HTERT RPE-1 (cell line): ENCODE measurements around the gene RPS27.

Source experiments
- in situ Hi-C: fragments of 300-500 bp; cut with MboI; formaldehyde crosslinking; loops from 4 replicates; pipeline ENCODE4 v1.14.3; 2020; ENCODE audit warnings: low sequenced_read_pairs

Gene RPS27

DNA sequence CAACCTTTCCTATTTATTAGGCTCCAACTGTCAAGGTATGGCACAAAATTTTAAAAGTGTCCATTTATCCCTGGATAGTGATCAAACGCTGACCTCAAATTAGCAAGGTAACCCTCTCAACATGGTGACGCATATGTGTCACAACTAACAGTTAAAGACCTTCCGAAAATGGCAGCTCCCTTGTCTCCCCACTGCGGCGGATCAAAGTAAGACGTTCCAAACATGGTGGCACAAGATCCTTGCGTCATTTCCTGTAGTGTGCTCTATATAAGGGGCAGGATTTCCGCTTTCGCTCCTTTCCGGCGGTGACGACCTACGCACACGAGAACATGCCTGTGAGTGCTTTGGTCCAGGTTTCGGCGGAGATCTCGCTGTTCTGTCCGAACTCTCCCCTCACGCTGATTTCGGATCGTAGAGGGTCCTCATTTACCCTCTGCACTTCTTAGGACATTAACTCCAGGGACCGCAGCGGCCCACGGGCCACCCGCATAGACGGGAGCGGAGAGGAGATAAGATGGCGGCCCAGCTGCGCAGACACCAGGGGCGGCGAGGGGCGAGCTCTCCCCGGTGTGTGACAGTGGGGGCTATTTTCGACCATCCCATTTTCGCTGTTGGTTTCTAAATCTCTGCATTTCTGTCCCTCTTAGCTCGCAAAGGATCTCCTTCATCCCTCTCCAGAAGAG is at the start of gene RPS27:
Gene RPS27, plus strand, starts transcription at position 295 of the 683 bp plus-strand sequence. Its CDS starts 35 bp downstream, at position 330.
- in situ Hi-C loops, result no loop called here

DNA sequence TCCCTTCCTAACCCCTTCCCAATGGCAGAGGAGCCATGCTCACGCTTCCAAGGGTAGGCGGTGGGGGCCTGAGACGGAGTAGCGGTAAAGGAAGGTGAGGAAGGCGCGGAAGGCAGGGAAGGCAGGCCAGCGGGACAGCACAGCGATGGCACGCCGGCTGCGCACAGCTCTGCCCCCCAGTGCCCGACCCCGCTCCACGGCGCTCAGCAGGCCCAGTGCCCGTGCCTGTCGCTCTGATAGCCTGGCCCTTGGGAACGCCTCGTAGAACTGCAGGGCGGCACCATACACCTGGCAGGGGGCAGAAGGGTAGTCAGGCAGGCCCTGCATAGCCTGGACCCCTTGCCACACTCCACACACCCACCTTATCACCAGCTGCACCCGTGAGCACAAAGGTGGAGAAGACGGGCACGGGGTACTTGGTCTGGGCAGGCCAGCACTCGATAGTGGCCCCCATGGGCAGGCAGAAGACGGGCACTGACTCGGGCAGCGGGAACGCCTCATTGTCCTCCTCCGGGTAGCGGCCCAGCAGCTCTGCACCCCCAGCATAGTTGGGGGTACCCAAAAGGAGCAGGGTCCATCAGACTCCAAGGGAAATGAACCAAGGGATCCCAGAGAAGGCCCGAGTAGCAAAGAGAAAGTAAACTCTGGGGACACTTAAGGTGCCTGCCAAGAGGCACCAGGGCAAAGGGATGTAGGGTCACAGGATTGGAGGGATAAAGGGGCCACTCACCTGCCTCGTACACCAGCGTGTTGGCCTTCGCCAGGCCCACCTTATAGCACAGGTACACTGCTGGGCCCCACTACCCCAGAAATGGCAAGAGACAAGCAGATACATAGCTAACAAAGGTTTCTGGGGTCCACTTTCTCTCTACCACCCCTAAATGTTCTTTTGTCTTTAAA is 48.5 kb upstream of the RPS27 start:
- in situ Hi-C loops, result no loop called here

DNA sequence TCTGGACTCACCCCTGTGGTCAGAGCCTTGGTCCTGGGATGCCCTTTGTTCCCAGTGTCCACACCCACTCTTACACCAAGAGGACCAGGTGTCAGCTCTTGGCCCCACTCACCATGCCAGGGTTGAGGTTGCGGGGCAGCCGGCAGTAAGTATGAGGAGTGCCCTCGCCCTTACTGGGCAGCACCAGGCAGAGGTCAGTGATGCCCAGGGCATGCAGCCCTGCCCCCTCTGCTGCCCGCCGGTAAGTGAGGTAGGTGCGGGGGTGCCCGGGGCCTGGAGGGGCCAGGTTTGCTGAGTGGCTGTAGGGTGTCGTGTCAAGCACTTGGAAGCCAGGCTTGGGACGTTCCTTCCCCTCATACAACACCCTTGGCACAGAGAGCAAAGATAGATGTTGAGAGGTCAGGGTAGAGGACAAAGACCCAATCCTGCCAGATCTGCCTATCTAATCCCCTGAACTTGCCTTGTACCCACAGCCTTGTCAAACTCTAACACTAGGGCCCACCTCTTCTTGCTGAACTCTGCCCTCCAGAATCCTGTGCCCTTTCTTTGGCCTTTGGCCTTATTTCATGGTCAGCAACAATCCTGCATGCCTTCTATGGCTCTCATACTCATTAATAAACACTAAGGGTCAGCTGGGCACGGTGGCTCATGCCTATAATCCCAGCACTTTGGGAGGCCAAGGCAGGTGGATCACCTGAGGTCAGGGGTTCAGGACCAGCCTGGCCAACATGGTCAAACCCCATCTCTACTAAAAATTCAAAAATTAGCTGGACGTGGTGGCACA is 47.6 kb upstream of the RPS27 start:
- in situ Hi-C loops, result no loop called here

DNA sequence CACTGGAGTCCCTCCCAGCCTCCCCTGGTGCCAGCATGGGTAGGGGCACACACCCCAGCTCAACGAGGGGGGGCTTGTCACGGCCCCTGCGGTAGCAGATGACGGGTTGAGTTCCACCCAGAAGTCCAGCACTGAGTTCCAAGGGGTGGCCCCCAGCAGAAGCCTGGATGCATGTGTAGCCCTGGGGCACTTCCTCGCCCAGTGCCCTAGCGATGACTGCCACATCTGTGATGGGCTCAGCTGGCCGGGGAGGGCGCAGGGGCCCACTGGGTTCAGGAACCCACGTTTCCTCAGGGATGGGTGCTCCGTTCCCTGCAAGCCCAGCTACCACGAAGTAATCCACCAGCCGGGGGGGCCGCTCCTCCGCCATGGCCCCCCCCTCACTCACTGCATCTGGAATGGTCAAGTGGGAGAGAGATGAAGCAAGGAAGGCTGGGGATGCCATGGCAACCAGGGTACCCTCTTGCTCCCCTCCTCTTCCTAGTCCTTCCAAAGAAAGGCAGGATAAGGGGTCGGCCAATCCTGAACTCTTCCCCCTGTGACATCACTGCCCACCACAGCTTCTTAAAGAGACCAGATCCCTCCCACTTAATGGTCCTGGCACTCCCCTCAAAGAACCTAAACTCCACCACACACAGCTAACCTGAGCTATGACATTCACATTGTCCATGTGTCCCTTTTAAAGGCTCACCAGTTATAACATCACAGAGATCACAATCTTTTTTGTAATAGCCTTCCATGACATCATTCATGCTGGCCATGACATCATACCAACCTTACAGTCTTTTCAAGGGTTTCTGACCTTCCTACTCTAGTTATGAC is 46.3 kb upstream of the RPS27 start:
- in situ Hi-C loops, result no loop called here

DNA sequence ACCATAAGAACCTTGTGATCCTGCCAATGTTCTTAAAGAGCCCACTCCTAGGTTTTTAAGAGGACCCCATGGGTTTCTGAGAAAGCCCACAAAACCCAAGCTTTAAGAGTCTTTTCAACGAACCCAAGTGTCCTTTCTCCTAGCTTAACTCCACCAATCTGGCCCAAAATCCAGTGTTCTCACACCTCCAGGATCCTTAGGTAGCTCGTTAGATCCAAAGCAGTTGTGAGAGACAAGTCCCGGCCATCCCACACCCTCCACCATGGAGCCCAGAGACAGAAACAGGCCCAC is 45.8 kb upstream of the RPS27 start:
- in situ Hi-C loops, result no loop called here

DNA sequence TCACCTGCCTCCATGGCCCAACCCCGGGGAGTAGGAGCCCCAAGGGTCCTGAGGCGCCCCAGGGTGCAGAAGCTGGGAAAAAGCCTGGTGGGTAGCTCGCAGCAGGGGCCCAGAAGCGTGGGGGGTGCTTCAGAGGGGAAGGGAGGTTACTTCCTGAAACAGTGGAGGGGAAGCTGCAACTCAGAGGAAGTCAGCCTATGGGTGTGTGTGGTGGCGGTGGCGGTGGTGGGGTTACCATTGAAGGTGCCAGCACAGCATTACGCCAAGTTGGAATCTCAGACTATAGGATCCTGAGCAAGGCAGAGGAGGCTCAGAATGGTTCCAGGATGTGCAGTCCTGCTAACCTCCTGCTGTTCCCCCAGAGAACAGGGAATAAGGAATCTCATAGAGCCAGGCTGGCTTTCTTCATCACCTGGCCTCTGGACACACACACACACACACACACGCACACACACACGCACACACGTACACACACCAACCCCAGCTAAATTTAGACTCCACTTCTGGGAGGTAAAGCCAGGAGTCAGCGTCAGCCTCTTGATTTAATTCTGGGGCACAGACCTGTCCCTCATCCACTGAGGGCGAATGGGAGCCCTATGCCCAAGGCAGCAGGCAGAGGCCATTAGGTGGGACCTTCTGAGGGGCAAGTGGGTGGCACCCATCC is 45.3 kb upstream of the RPS27 start:
- in situ Hi-C loops, result no loop called here

DNA sequence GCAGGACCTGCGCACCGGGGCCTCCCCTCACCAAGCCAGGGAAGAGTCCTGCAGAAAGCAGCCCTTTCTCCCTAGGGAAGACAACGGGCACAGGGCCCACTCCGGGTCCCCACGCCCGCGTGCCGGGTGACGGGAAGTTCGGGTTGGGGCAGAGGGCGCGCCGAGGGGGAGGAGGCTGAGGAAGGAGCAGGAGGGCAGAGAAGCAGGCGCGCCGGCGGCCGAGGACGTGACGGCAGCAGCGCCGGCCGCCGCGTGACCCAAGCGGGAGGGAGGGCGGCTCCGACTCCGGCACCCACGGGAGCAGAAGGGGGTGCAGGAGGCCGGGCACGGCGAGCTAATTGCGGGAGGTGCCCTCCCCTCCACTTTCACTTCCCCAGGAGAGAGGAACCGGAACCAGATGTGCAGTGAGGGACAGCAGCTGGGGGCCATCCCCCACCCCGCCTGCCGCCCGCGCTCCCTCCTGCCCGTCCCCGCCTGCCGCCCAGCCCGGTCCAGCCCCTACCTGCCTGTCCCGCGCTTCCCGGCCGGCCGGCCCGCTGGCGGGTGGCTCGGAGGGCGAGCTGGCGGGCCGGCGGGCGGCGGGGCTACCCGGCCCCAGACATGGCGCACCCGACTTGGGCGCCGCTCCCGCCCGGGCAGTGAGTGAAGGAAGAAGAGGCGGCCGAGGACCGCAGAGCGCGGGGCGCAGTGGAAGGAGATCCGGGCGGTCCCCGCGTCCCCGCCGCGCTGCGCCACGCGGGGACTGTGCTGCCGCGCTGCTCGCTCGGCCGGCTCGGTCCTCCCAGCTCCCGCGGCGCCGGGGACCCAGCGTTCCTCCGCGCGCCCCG is 44.6 kb upstream of the RPS27 start:
- in situ Hi-C loops, result no loop called here

DNA sequence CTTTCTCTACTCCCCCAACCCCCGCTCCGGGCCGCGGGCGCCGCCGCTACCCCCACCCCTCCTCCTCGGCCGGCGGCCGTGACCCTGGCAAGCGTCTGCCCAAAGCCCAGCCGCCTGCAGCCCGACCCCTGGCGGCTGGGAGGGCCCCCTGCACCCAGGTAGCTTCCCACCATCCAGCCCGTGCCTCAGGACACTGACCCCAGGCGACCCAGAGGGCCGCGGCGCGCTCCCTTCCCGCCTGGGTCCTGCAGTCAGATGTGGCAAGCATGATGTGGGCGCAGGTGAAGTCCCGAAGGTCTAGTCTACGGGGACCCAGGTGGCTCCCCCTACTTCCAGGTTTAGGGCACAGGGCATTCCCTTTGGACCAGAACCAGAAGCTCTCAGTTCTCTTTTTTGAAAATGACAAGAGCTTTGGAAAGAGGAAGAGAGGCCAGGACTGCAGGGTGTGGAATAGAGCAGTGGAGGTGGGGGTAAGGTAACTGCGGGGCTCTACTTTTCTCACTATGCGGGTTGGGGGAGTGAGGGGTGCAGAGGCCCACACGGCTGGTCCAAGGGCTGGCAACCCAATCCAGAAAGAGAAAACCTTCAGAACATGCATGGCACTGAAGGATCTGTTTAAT is 43.8 kb upstream of the RPS27 start, which contains the start of gene DENND4B:
Gene DENND4B, minus strand, starts transcription at position 97 of the 620 bp plus-strand sequence. CDS start 2,344 bp downstream, outside the sequence.
- in situ Hi-C loops, result no loop called here

DNA sequence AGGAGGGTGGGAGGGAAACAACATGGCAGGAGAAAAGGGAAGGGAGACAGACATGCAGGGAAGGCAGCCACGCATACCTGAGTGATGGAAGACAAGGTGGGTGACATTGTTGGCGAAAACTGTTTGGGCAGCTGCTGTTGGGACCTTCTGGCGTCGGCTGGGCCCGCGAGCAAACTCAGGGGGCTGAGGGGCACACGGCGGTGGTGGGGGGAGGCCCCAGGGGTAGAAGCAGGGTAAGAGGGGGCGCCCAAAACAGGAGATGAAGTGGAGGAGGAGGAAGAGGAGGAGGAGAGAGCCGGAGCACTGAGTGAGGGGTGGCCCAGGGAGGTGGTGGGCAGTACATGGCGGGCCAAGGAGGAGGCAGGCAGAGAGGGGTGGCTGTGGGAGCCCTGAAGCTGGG is 39.4 kb upstream of the RPS27 start:
- in situ Hi-C loops, result no loop called here

DNA sequence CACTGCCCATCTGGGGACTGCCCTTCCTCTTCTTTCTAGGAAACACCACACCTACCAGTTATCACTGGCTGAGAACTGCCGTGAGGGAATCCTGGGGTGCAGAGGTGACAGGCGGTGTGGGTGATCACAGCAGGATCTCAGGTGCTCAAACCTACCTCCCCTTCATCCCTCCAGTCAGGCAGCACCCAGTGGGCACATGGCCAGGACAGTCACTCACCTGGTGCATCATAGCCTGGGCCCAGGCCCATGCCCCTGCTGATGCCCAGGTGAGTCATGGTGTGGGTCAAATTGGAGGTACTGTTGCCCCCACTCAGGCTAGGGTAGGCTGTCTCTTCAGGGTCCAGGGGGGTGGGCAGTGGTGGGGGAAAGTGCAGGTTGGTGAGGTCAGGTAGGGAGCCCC is 38.8 kb upstream of the RPS27 start:
- in situ Hi-C loops, result no loop called here

DNA sequence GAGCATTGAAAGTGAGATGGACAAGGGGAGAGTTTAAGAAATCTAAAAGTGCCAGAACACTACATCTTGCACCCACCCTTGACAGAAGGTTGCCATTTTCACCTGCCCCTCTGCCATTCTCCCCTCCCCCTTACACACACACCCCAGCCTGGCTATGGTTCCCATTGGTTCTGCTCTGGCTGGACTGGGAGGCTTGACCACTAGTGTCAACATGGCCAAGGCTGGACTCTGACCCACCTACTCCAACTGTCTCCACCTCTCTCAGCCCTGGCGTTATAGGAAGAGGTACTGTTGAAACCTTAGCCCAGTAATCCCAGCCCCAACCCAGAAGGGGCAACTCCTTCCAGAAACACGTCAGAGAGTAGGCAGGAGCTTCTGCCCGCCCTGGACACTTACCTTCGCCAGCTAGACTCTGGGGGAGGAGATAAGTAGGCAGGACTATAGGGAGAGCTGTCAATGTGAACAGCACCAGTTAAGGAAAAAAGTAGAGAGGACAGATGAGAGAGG is 36.6 kb upstream of the RPS27 start:
- in situ Hi-C loops, result no loop called here

DNA sequence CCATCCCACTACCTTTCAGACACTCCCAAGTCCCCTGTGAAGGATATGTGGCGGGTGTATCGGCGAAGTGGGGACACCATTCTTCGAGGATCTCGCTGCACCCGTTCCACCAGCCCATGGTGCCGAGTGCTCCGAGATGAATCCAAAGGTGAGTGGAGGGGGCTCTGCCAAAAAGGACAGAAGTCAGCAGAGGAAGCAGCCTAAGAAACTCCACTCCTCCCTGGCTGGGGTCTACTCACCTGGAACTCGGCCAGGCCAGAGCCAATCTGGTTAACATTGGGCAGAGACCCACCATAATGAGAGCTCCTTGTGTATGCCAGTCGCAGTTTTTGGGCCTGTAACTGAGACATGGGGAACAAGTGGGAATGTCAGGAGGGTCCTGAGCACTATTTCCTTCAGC is 35.7 kb upstream of the RPS27 start:
- in situ Hi-C loops, result no loop called here

DNA sequence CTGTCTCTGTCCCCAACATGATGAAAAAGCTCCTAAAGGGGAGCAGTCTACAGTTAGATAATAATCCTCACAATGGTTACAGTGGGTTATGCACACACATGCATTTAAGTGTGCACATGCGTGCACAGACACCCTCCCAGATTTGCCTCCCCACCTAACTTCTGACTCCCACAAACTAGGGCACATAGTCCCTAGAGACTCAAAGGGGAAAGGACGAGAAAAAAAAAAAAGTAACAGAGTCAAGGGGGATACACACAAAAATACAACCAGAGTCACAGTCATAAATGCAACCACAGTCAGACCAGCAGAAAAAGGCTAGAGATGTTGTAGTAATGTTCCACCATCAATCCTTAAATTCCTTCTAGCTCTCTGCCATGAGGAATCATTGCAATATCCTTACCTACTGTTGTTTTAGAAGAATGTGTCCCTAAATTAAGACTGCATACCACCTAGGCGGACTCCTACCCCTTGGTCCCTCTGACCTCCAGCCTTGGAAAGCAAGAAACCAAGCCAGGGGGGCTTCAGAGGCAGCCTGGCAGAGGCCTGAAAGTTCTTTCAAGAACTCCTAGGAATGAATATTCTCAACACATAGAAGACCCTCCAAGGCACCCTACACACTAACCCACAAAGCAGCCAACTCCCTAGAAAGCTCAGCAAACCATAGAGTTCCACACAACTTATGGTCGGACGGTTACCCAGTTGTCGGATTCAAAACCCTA is 33.4 kb upstream of the RPS27 start:
- in situ Hi-C loops, result no loop called here

DNA sequence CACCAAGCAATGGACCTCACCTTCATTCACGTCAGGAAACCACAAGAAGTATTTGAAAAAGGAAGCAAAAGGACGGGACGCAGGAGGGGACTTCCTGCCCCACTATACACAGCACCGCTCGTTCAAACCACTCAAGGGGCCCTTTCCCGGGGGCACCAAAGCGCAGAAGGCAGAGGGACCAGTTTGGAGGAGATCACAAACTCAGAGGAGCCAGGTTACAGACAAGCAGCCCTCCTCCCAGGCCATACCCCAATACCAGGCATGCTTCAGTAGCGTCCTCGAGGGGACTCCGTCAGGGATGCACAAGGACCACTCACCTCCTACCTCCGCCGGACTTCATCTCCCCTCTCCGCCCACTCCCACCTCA is 32.8 kb upstream of the RPS27 start:
- in situ Hi-C loops, result no loop called here

DNA sequence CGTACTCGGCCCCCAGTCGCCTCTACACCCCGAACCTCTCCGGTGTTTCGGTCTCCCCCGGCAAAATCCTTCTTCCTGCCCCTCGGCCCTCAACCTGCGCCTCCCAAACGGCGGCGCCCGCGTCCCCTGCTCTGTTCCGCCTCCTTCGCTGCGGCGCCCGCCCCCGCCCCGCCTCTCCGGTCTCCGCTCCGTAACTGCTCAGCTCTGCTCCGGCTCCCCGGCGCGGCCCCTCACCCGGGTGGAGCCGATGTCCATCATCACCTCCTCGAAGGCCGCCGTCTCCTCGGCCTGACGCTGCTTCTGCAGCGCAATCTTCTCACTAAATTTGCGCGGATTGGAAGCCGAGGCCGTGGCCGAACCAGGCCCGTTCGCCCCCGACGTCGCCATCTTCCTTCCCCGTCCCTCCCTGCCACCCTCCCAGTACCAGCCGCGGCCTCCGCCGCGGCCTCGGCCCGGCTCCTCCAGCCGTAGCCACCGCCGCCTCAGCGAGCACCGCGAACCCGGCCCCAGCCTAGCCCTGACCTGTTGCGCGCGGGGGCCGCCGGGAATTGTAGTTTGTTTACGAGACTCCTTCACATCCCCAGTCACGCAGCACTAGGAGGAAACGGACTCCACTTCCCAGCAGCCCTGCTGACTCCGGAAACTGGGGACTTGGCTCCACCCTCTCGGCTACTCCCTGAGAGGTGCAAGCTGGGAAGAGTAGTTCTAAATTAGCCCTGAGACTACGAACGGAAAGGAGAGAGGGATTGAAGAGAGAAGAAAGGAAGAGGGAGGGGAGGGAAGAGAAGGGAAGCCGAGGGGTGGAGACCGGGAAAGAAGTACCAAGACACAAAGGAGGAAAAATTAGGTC is 32.2 kb upstream of the RPS27 start, which contains the start of gene CRTC2:
Gene CRTC2, minus strand, starts transcription at position 502 of the 850 bp plus-strand sequence. Its CDS starts 115 bp downstream, at position 387.
- in situ Hi-C loops, result no loop called here

DNA sequence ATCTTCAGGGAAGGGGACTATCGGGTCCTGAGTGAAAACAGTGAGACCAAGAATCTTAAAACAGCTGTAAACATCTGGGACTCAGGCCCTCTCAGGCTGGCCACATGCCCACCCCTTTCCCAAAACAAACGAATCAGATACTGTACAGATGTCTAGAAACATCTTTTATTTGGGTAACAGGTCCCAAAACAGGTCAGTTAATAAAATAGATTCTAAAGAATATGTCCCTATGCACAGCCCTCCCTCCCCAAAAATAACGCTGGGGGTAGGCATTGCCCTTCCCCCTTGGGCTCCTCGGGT is 31.7 kb upstream of the RPS27 start:
- in situ Hi-C loops, result no loop called here

DNA sequence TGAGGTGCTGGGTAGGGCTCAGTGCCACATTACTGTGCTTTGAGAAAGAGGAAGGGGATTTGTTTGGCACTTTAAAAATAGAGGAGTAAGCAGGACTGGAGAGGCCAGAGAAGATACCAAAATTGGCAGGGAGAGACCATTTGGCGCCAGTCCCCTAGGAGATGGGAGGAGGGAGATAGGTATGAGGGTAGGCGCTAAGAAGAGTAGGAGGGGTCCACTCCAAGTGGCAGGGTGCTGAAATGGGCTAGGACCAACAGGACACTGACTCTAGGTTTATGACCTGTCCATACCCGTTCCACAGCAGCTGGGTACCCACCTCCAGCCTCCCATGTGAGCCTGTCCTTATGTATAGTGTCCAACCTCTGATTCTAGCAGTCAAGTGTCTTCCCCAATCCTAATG is 31.1 kb upstream of the RPS27 start:
- in situ Hi-C loops, result no loop called here
